Loucy (cell line): Measurements from ENCODE around the gene S100A7A.

Experiments
- H2AFZ ChIP-seq: fragments of 200-600 bp; sonication (generic); 2 replicates; pipeline ENCODE4 v1.6.0; 2016; ENCODE audit warnings: antibody characterized with exemption, mild to moderate bottlenecking, low read length, moderate library complexity
- H3F3A ChIP-seq: fragments of 200-600 bp; 2 replicates; pipeline ENCODE4 v1.6.0; 2016; ENCODE audit warnings: antibody characterized with exemption, low read depth, mild to moderate bottlenecking
- H3K27me3 ChIP-seq: fragments of 200-600 bp; sonication (generic); 2 replicates; pipeline ENCODE4 v1.6.1; 2014; ENCODE audit warnings: low read length, mild to moderate bottlenecking; ENCODE audit not compliant: insufficient read depth, poor library complexity, severe bottlenecking
- H3K36me3 ChIP-seq: fragments of 200-600 bp; sonication (generic); 2 replicates; pipeline ENCODE4 v1.6.1; 2016; ENCODE audit warnings: low read length; ENCODE audit not compliant: insufficient read depth
- H3K4me1 ChIP-seq: fragments of 200-600 bp; sonication (generic); 2 replicates; pipeline ENCODE4 v1.5.1; 2014; ENCODE audit warnings: low read length, mild to moderate bottlenecking; ENCODE audit not compliant: insufficient read depth, poor library complexity, severe bottlenecking
- H3K4me2 ChIP-seq: fragments of 200-600 bp; sonication (generic); 2 replicates; pipeline ENCODE4 v1.6.0; 2014; ENCODE audit warnings: antibody characterized with exemption, low read length, low read depth, mild to moderate bottlenecking; ENCODE audit not compliant: poor library complexity, severe bottlenecking
- H3K4me3 ChIP-seq: fragments of 200-600 bp; sonication (generic); 2 replicates; pipeline ENCODE4 v1.5.1; 2014; ENCODE audit warnings: low read length, mild to moderate bottlenecking, mixed read lengths; ENCODE audit not compliant: poor library complexity, severe bottlenecking
- H3K79me2 ChIP-seq: fragments of 200-600 bp; sonication (generic); 2 replicates; pipeline ENCODE4 v1.6.1; 2014; ENCODE audit warnings: low read length; ENCODE audit not compliant: insufficient read depth
- H3K9ac ChIP-seq: fragments of 200-600 bp; sonication (generic); 2 replicates; pipeline ENCODE4 v1.6.0; 2014; ENCODE audit warnings: mild to moderate bottlenecking, low read depth, low read length, moderate library complexity; ENCODE audit not compliant: poor library complexity, severe bottlenecking
- H3K9me2 ChIP-seq: fragments of 200-600 bp; sonication (generic); replicated peaks from 2 replicates; pipeline ENCODE4 v1.6.1; 2016; ENCODE audit warnings: low read depth, low read length, mixed read lengths
- H3K9me3 ChIP-seq: fragments of 200-600 bp; sonication (generic); 2 replicates; pipeline ENCODE4 v1.6.1; 2014; ENCODE audit warnings: mild to moderate bottlenecking, antibody characterized with exemption, low read length, low read depth; ENCODE audit not compliant: insufficient read depth
- H4K20me1 ChIP-seq: fragments of 200-600 bp; sonication (generic); 2 replicates; pipeline ENCODE4 v1.6.0; 2014; ENCODE audit warnings: antibody characterized with exemption, low read length, mild to moderate bottlenecking; ENCODE audit not compliant: insufficient read depth, poor library complexity, severe bottlenecking
- CTCF ChIP-seq: fragments of 200-600 bp; sonication (generic); conservative IDR thresholded peaks from 2 replicates; pipeline ENCODE4 v1.5.1; 2014; ENCODE audit warnings: mild to moderate bottlenecking, antibody characterized with exemption, low read length
- EZH2phosphoT487 ChIP-seq: fragments of 200-600 bp; IDR thresholded peaks from 2 replicates; pipeline ENCODE4 v1.6.1; 2018; ENCODE audit warnings: antibody characterized with exemption, mild to moderate bottlenecking, moderate library complexity, borderline replicate concordance

S100A7A gene

GRCh38 chr1:153470707-153471106 lies 54.4 kb downstream of the S100A7A start:
- Histone ChIP-seq H3K9me2 (no peaks in the 10 kb centered on the region), H3K27me3 (no peaks in the 10 kb centered on the region), H4K20me1 (no peaks in the 10 kb centered on the region), H3K4me2 (no peak overlapping the region), H3K9ac (no peak overlapping the region), H2AFZ (no peak overlapping the region), H3K4me1 (no peaks in the 10 kb centered on the region), H3K36me3 (no peaks in the 10 kb centered on the region), H3K9me3 (peaks cover 11% of the 10 kb centered on the region; the same call in 1 of the 2 replicates), H3F3A (no peaks in the 10 kb centered on the region), H3K79me2 (no peaks in the 10 kb centered on the region), H3K4me3 (no peak overlapping the region)
- TF ChIP-seq CTCF (no peak), EZH2phosphoT487 (no peak)
